GM10266 (cell line): ENCODE measurements around the gene PSMB2.
"Not testable (repeated sequence)": the region's sequence is repeated elsewhere in the genome, so short reads cannot be mapped to it uniquely, and the experiment has no call there.

ENCODE experiments used
- DNase-seq: peaks from one replicate; pipeline ENCODE4 v3.0.0; 2012; ENCODE audit errors: extremely low spot score
- TF ChIP-seq, protein P1 (sequence below): IDR thresholded peaks from 2 replicates; pipeline ENCODE4 v1.5.1; 2012; ENCODE audit warnings: mild to moderate bottlenecking, low read depth; ENCODE audit not compliant: control insufficient read depth, insufficient read depth; ENCODE audit errors: missing control alignments

Gene PSMB2

GRCh38 chr1:35641233-35641866 lies at the start of gene PSMB2:
TSS of gene PSMB2 (minus strand) at chr1:35641526. CDS start at chr1:35641432, 94 bp downstream.
- peak; percentile 86 for DNase-seq
- TF ChIP-seq, protein P1, sequence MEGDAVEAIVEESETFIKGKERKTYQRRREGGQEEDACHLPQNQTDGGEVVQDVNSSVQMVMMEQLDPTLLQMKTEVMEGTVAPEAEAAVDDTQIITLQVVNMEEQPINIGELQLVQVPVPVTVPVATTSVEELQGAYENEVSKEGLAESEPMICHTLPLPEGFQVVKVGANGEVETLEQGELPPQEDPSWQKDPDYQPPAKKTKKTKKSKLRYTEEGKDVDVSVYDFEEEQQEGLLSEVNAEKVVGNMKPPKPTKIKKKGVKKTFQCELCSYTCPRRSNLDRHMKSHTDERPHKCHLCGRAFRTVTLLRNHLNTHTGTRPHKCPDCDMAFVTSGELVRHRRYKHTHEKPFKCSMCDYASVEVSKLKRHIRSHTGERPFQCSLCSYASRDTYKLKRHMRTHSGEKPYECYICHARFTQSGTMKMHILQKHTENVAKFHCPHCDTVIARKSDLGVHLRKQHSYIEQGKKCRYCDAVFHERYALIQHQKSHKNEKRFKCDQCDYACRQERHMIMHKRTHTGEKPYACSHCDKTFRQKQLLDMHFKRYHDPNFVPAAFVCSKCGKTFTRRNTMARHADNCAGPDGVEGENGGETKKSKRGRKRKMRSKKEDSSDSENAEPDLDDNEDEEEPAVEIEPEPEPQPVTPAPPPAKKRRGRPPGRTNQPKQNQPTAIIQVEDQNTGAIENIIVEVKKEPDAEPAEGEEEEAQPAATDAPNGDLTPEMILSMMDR, result no peak

- DNase-seq, result no peak
These were observed 49.8 kb upstream of the PSMB2 start for GRCh38 chr1:35691080-35691479.

DNA sequence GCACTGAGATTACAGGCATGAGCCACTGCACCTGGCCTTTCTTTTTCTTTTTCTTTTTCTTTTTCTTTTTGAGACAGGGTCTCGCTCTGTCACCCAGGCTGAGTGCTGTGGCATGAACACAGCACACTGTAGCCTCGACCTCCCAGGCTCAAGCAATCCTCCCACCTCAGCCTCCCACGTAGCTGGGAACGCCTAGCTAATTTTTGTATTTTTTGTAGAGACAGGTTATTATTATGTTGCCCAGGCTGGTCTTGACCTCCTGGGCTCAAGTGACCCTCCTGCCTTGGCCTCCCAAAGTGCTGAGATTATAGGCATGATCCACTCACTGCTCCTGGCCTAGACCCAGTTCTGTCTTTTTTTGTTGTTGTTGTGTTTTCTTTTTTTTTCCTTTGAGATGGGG lies 48.8 kb upstream of the PSMB2 start:
- not testable (repeated sequence) for DNase-seq

More at GRCh38 chr1:35691080-35691479, 49.8 kb upstream of the PSMB2 start:
- TF ChIP-seq, protein P1, result no peak

- no peak for DNase-seq
- TF ChIP-seq, protein P1, result no peak
These were observed 46.8 kb upstream of the PSMB2 start for GRCh38 chr1:35688161-35688560.

DNA sequence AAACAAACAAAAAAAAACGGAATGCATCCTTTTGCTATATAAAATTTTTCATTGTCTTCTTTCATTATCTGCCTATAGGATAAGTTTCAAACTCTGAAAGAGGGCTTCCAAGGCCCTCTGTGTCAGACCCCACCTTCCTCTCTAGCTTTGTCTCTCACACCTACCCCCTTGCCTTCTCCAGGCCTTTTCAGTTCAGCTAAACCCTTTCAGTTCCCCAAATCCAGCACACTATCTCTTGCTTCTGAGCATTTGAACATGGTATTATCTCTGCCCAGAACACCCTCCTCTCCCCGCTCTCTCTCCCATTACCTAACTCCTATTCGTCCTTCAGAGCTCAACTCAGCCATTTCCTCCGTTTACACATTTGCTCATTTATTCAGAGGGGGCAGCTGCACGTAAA lies 41.7 kb upstream of the PSMB2 start:
- TF ChIP-seq, protein P1, result no peak
- no peak for DNase-seq

DNA sequence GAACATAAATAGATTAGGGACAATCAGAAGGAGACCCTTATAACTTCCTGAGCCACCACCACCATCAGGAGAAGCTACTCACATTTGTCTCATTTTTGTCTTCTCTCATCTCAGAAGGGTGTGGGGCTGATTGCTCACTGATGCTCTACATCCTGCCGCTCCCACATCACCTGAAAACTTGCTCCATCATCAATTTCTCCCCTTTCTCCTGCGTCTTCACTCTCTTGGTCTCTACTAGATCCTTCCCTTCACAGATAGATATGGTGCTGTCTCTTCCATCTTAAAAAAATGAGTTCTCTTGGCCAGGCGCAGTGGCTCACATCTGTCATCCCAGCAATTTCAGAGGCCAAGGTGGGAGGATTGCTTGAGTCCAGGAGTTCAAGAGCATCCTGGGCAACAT lies 38.9 kb upstream of the PSMB2 start:
- DNase-seq, result no peak
- TF ChIP-seq, protein P1, result no peak

- TF ChIP-seq, protein P1, result no peak
These were observed 34.4 kb upstream of the PSMB2 start for GRCh38 chr1:35675773-35676172.

DNA sequence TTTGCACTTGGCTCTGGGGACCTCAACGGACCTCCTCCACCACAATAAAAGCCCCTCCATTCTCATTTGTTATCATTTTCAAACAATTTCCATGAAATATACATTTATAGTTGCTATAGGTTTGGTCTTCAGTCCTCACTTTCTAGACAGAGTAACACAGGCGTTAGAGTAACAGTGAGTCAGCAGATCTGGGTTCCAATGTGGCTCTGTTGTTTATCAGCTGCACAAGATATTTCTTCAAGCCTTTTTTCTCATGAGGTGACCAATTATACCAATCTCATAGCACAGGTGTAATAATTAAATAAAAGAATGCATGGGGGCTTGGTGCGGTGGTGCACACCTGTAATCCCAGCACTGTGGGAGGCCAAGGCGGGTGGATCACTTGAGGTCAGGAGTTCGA lies 32.8 kb upstream of the PSMB2 start:
- no peak for DNase-seq
- TF ChIP-seq, protein P1, result no peak

More at GRCh38 chr1:35675773-35676172, 34.4 kb upstream of the PSMB2 start:
- DNase-seq, result no peak
